NB4 (cell line): Measurements from ENCODE around the gene SH3PXD2A.

ENCODE experiments used
- POLR2A ChIP-seq: IDR thresholded peaks from 2 replicates; pipeline ENCODE4 v1.6.1; 2011; ENCODE audit warnings: mild to moderate bottlenecking; ENCODE audit not compliant: insufficient read length; ENCODE audit errors: extremely low read depth
- TF ChIP-seq, protein P1 (sequence below): IDR thresholded peaks from one replicate; pipeline ENCODE4 v1.5.1; 2012; ENCODE audit warnings: low read depth, low read length

- TF ChIP-seq, protein P1, sequence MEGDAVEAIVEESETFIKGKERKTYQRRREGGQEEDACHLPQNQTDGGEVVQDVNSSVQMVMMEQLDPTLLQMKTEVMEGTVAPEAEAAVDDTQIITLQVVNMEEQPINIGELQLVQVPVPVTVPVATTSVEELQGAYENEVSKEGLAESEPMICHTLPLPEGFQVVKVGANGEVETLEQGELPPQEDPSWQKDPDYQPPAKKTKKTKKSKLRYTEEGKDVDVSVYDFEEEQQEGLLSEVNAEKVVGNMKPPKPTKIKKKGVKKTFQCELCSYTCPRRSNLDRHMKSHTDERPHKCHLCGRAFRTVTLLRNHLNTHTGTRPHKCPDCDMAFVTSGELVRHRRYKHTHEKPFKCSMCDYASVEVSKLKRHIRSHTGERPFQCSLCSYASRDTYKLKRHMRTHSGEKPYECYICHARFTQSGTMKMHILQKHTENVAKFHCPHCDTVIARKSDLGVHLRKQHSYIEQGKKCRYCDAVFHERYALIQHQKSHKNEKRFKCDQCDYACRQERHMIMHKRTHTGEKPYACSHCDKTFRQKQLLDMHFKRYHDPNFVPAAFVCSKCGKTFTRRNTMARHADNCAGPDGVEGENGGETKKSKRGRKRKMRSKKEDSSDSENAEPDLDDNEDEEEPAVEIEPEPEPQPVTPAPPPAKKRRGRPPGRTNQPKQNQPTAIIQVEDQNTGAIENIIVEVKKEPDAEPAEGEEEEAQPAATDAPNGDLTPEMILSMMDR = no peak
- no peak for TF ChIP-seq POLR2A
These were observed 120.6 kb downstream of the SH3PXD2A start for GRCh38 chr10:103734731-103735130.
